Activated CD4-positive, alpha-beta T cell treated with anti-CD3 and anti-CD28 coated beads for 48 hours (primary cell): ENCODE data around the gene ADAM17.
"Not testable (repeated sequence)": the region's sequence is repeated elsewhere in the genome, so short reads cannot be mapped to it uniquely, and the experiment has no call there.

Experiments used
- DNase-seq: peaks from one replicate; pipeline ENCODE4 v3.0.0-alpha.2; 2020

The ADAM17 gene

GRCh38 chr2:9518163-9518562, 37.5 kb downstream of the ADAM17 start:
- no peak for DNase-seq

GRCh38 chr2:9517118-9517782, 38.4 kb downstream of the ADAM17 start:
- DNase-seq = no peak

GRCh38 chr2:9513946-9514345, 41.7 kb downstream of the ADAM17 start:
- not testable (repeated sequence) for DNase-seq

GRCh38 chr2:9508931-9509330, 46.7 kb downstream of the ADAM17 start:
- DNase-seq = no peak

- no peak for DNase-seq
These were observed 57.4 kb downstream of the ADAM17 start for GRCh38 chr2:9498210-9498609.

- DNase-seq = peak; percentile 20
These were observed 58.6 kb downstream of the ADAM17 start for GRCh38 chr2:9497017-9497416.

- DNase-seq = no peak
These were observed 61.5 kb downstream of the ADAM17 start for GRCh38 chr2:9494081-9494480.

- DNase-seq = no peak
These were observed 62.2 kb downstream of the ADAM17 start for GRCh38 chr2:9493478-9493877.

GRCh38 chr2:9492927-9493326, 62.7 kb downstream of the ADAM17 start:
- DNase-seq = no peak

- no peak for DNase-seq
These were observed 64.8 kb downstream of the ADAM17 start for GRCh38 chr2:9490789-9491188.

GRCh38 chr2:9488583-9489547, 66.8 kb downstream of the ADAM17 start:
- DNase-seq = no peak

- no peak for DNase-seq
These were observed 71.1 kb downstream of the ADAM17 start for GRCh38 chr2:9484533-9484932.

- no peak for DNase-seq
These were observed 72.5 kb downstream of the ADAM17 start for GRCh38 chr2:9483107-9483506.

GRCh38 chr2:9480157-9480556, 75.5 kb downstream of the ADAM17 start:
- DNase-seq = no peak

GRCh38 chr2:9478526-9478925, 77.1 kb downstream of the ADAM17 start:
- no peak for DNase-seq

GRCh38 chr2:9477914-9478313, 77.7 kb downstream of the ADAM17 start:
- DNase-seq = no peak

GRCh38 chr2:9474361-9475057, 81.1 kb downstream of the ADAM17 start, which contains the start of gene IAH1:
TSS of gene IAH1 (plus strand) at chr2:9474551. CDS start at chr2:9474567, 16 bp downstream.
- DNase-seq = peak; percentile 71

GRCh38 chr2:9473985-9474360, 81.7 kb downstream of the ADAM17 start:
- DNase-seq = peak; percentile 79

GRCh38 chr2:9473308-9473984, 82.2 kb downstream of the ADAM17 start:
- DNase-seq = peak; percentile 46

GRCh38 chr2:9472511-9472910, 83.1 kb downstream of the ADAM17 start:
- DNase-seq = no peak

- DNase-seq = no peak
These were observed 84.4 kb downstream of the ADAM17 start for GRCh38 chr2:9471206-9471605.

GRCh38 chr2:9467687-9468086, 87.9 kb downstream of the ADAM17 start:
- no peak for DNase-seq

- no peak for DNase-seq
These were observed 89.4 kb downstream of the ADAM17 start for GRCh38 chr2:9466147-9466683.
